Erythroblast (primary cell): ENCODE data around the gene MFN1.
A peak's percentile ranks its signal among the peaks of the same experiment; 100 is the strongest.

Source experiments
- DNase-seq, 2 experiments: peaks; one replicate each; lab custom pipeline; 2025; lab: John Stamatoyannopoulos, UW
- GATA1 ChIP-seq: IDR thresholded peaks from 2 replicates; pipeline ENCODE4 v1.6.1; 2011; ENCODE audit warnings: low read depth, mild to moderate bottlenecking, control low read depth, low read length, moderate library complexity
- POLR2A ChIP-seq: IDR thresholded peaks from 2 replicates; pipeline ENCODE4 v1.6.1; 2011; ENCODE audit warnings: mild to moderate bottlenecking, low read length

The MFN1 gene

DNA sequence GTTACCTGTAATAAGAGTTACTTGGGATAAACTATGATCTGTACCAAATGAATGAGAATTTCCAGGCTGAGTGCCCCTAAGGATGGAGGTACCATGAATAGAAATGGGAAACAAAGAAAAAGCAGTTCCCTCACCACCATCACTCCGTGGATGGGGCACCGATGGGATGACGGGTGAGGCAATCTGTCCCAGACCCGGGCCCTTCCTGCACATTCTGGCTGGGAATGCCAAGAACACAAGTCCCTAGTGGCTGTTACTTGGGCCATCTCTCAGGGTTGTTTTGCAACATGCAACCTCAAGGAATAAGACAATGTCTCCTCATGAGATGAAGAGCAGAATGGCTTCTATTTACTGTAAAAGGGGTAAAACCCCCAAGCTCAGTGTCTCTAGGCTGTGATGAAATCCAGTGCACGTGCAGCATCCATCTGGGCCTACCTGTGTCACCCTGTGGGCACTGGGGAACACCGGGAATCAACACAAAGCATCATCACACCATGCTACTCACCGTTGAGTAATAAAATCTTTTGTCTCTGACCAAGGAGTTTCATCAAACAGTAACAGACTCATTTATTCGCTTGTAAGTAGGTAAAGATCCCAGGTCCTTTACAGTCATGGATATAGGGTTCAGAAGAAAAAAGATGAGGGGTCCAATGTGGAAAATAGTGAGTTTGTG is 81.5 kb downstream of the MFN1 start:
- DNase-seq, result no peak
- no peak for TF ChIP-seq GATA1
- no peak for TF ChIP-seq POLR2A

DNA sequence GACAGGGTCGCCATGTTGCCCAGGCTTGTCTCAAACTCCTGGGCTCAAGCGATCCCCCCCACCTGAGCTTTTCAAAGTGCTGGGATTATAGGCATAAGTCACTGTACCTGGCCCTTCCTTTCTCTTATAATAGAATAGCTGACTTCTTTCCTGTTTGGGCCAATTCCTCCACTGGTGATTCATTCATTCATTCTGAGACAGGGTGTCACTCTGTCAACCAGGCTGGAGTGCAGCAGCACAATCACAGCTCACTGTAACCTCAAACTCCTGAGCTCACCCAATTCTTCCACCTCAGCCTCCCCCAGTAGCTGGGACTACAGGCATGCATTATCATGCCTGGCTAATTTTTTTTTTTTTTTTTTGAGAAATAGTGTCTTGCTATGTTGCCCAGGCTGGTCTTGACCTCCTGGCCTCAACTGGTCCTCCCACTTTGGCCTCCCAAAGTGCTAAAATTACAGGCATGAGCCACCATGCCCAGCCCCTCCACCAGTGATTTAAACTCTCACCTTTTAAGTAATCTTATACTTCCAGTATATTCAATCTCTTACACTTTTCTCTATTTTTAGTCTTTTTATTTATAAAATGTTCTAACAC is 82.9 kb downstream of the MFN1 start:
- no peak for DNase-seq
- TF ChIP-seq POLR2A (no peak), GATA1 (no peak)

- no peak for DNase-seq
- no peak for TF ChIP-seq GATA1
- no peak for TF ChIP-seq POLR2A
Observed at GRCh38 chr3:179432021-179432420, 84.5 kb downstream of the MFN1 start.

- TF ChIP-seq GATA1, result no peak
- no peak for TF ChIP-seq POLR2A
- no peak for DNase-seq
Observed at GRCh38 chr3:179432451-179432850, 84.9 kb downstream of the MFN1 start.

DNA sequence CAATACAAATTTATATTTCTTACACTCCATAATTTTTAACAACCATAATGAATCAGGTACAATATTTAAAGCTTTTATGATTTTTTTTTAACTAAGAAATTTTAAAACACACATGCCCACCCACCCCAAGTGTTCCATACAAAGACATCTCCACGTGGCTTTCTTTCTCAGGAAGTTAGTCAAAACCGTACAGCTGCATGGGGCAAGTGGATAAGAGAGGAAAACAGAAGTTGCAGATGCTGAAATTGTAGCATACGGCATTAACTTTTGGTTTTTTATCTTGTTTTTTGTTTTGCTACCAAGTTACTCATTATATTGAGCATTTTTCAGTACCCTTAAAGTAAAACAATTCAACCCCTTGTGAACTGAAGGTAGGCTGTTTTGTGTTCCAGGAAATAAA is 89.0 kb downstream of the MFN1 start:
- no peak for TF ChIP-seq POLR2A
- TF ChIP-seq GATA1, result no peak
- DNase-seq, result no peak

DNA sequence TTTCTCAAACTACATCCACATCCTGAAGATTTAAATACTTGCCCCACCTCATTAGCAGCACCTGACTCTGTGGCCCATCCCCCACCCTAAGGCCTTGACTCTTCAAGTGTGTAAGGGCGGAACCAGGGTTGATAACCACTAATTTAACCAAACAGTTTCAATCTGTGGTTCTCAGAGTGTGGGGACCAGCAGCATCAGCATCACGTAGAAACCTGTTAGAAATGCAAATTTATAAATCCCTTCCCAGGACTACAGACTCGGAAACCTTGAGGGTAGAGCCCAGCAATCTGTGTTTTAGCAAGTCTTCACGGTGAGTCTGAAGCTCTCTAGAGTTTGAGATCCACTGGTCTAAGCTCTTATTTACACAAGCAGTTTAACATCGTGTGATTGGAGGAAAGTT is 91.3 kb downstream of the MFN1 start:
- DNase-seq, result peak; percentile 8 to 18
- no peak for TF ChIP-seq GATA1
- TF ChIP-seq POLR2A, result no peak
